ENCODE data around the gene ATP6V1F. TPM values are rescaled to one million over a fixed set of nuclear protein-coding genes. Genes with fewer than 3 reads are reported as not detected.

Gene ATP6V1F
- total and polyA plus RNA-seq, 10 donors = 78.3 to 285 (median 91.5) TPM

- H3K4me1 ChIP-seq = peaks cover 0 to 12% (median 6%) of the 10 kb centered on the region in 6 donors
- H3K4me3 ChIP-seq = no peak overlapping the region
- WGBS, 5 donors = 50 to 55% (median 54%) methylated on average over 19 to 31 of the region's 31 CpGs
- peak; percentile 78 for DNase-seq
- peaks cover 0 to 14% (median 0%) of the 10 kb centered on the region in 7 donors for H3K27me3 ChIP-seq (replicated peaks in 1 of 7)
- H3K27ac ChIP-seq = no peak overlapping the region
- peak in 1 of 3 donors; percentile 17 for TF ChIP-seq POLR2AphosphoS5 (IDR thresholded peaks at IDR 0.05)
- no peak for TF ChIP-seq POLR2A (IDR thresholded peaks at IDR 0.05)
- peak in 8 of 11 experiments; percentile 41 to 77 (median 64) for TF ChIP-seq CTCF (IDR thresholded peaks at IDR 0.05 in 8 of 11, conservative IDR thresholded peaks at IDR 0.05 in 3 of 11)
- no peaks in the 10 kb centered on the region for H3K36me3 ChIP-seq
- intact Hi-C loops (cut with DNase I; ENCODE audit: low total_unique reads) = loop anchor here (5.0 to 10.0 kb wide), 2 partner anchors 265 to 403 kb away; partner anchors contain the start of gene METTL2B
- H3K9me3 ChIP-seq = no peaks in the 10 kb centered on the region
These were observed 17.5 kb downstream of the ATP6V1F start for GRCh38 chr7:128879939-128880746.

- Histone ChIP-seq H3K27me3 (replicated peaks in 1 of 7) (peaks cover 0 to 18% (median 0%) of the 10 kb centered on the region in 7 donors), H3K36me3 (no peaks in the 10 kb centered on the region), H3K27ac (no peak overlapping the region), H3K4me3 (no peak overlapping the region), H3K4me1 (peaks cover 0 to 12% (median 6%) of the 10 kb centered on the region in 6 donors), H3K9me3 (no peaks in the 10 kb centered on the region)
- intact Hi-C loops (cut with DNase I; ENCODE audit: low total_unique reads) = loop anchor here (5.0 to 10.0 kb wide), 2 partner anchors 266 to 404 kb away; partner anchors contain the start of gene METTL2B
- peak; percentile 48 for DNase-seq
- WGBS, 5 donors = 75 to 93% (median 78%) methylated on average over 10 to 11 of the region's 11 CpGs
- TF ChIP-seq POLR2A (IDR thresholded peaks at IDR 0.05) (no peak), CTCF (IDR thresholded peaks at IDR 0.05 in 8 of 11, conservative IDR thresholded peaks at IDR 0.05 in 3 of 11) (no peak), POLR2AphosphoS5 (IDR thresholded peaks at IDR 0.05) (no peak)
These were observed 18.3 kb downstream of the ATP6V1F start for GRCh38 chr7:128880791-128881457.

DNA sequence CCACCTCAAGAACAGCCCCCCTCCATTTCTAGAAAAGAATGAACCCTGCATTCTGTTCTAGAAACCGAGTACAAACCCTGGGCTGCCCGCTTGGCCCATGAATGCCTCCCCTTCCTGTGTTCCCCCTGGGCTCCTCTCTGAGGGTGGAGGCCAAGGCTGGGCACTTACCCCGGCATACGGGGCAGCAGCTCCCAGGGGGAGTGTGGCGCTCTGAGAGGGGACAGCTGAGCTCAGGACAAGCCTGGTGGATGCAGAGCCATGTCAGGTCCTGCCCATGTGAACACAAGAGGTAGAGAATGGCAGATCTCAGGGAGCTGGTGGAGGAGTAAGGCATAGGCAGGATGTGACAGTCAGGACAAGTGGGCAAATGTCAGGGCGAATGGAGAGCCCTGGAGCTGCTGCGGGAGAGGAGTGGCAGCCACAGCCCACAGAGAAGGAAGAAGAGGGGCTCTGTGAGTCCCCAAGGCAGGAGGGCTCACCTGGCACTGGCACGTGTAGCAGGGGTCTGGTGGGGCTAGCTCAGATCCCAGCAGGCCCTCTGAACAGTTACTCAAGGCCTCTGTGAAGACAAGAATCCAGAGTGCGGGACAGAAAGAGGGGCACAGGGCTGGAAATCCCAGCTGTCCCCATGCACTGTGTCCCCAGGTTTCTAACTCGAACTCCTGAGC is 18.9 kb downstream of the ATP6V1F start:
- no peaks in the 10 kb centered on the region for H3K36me3 ChIP-seq
- intact Hi-C loops (cut with DNase I; ENCODE audit: low total_unique reads) = loop anchor here (5.0 to 10.0 kb wide), 2 partner anchors 267 to 404 kb away; partner anchors contain the start of gene METTL2B
- WGBS, 5 donors = 78 to 86% (median 85%) methylated on average over 10 of the region's 10 CpGs
- peaks cover 0 to 25% (median 0%) of the 10 kb centered on the region in 7 donors for H3K27me3 ChIP-seq (replicated peaks in 1 of 7)
- H3K9me3 ChIP-seq = no peaks in the 10 kb centered on the region
- DNase-seq = peak; percentile 54
- peaks cover 0 to 12% (median 6%) of the 10 kb centered on the region in 6 donors for H3K4me1 ChIP-seq
- TF ChIP-seq POLR2A (IDR thresholded peaks at IDR 0.05) (no peak), CTCF (IDR thresholded peaks at IDR 0.05 in 8 of 11, conservative IDR thresholded peaks at IDR 0.05 in 3 of 11) (no peak), POLR2AphosphoS5 (IDR thresholded peaks at IDR 0.05) (no peak)
- no peak overlapping the region for H3K27ac ChIP-seq
- no peak overlapping the region for H3K4me3 ChIP-seq

Data from spleen (tissue), 11 donors.